ENCODE data around the gene SYNE2. TPM values are rescaled to one million over a fixed set of nuclear protein-coding genes. Genes with fewer than 3 reads are reported as not detected.

Gene SYNE2
- total and polyA plus RNA-seq, 4 donors: 12.0 to 79.9 (median 19.5) TPM

DNA sequence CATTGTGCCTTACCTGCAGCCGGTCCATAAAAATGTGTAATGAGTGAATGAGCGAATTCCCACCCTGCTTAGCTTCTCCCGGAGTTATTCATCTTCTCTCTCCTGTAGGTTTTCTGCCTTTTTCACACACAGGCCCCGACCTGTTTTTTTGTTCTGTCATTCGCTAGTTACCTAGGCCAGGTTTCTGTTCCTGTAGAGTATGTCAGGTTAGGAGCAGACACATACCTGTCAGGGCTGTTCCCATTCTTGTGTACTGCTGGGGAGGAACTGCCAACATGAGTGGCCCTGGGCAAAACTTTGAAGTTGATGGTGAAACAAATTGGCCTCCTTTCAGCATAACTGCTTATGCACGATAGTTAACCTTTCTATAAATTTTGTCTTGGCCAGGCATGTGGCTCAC lies 140.1 kb downstream of the SYNE2 start:
- Histone ChIP-seq H3K4me1 (ENCODE audit: control insufficient read depth in 4 of 4, insufficient read depth in 4 of 4, low read length in 3 of 4) (no peaks in the 10 kb centered on the region), H3K9me3 (ENCODE audit: control insufficient read depth in 4 of 4, low read length in 3 of 4) (no peaks in the 10 kb centered on the region), H3K27ac (ENCODE audit: low read depth in 1 of 2, low read length in 2 of 2) (no peak overlapping the region), H3K4me3 (ENCODE audit: low read depth in 1 of 3, low read length in 3 of 3) (no peak overlapping the region), H3K36me3 (ENCODE audit: control insufficient read depth in 4 of 4, insufficient read depth in 3 of 4, low read depth in 1 of 4, low read length in 3 of 4) (peaks cover 0 to 13% (median 5%) of the 10 kb centered on the region in 4 donors), H3K27me3 (ENCODE audit: control insufficient read depth in 4 of 4, insufficient read depth in 4 of 4, low read length in 3 of 4) (no peaks in the 10 kb centered on the region), H3K9ac (ENCODE audit: low read depth in 1 of 2, low read length in 2 of 2) (no peak overlapping the region)
- 86% methylated on average over 6 of the region's 6 CpGs for WGBS
- TF ChIP-seq HNF4G (IDR thresholded peaks at IDR 0.05) (no peak), TAF1 (conservative IDR thresholded peaks at IDR 0.05) (no peak), RAD21 (IDR thresholded peaks at IDR 0.05) (no peak), RXRA (IDR thresholded peaks at IDR 0.05) (peak in 1 of 2 donors; percentile 7), JUND (IDR thresholded peaks at IDR 0.05) (no peak), SP1 (IDR thresholded peaks at IDR 0.05) (no peak), GABPA (IDR thresholded peaks at IDR 0.05 in 1 of 2, conservative IDR thresholded peaks at IDR 0.05 in 1 of 2) (no peak), FOXA2 (IDR thresholded peaks at IDR 0.05) (no peak), NR2F2 (IDR thresholded peaks at IDR 0.05) (no peak), EGR1 (IDR thresholded peaks at IDR 0.05; ENCODE audit: low read depth in 2 of 2) (no peak), HNF4A (conservative IDR thresholded peaks at IDR 0.05) (peak in 1 of 2 donors; percentile 7), FOXA1 (IDR thresholded peaks at IDR 0.05) (no peak), YY1 (IDR thresholded peaks at IDR 0.05) (no peak)
- TF ChIP-seq, protein P1, sequence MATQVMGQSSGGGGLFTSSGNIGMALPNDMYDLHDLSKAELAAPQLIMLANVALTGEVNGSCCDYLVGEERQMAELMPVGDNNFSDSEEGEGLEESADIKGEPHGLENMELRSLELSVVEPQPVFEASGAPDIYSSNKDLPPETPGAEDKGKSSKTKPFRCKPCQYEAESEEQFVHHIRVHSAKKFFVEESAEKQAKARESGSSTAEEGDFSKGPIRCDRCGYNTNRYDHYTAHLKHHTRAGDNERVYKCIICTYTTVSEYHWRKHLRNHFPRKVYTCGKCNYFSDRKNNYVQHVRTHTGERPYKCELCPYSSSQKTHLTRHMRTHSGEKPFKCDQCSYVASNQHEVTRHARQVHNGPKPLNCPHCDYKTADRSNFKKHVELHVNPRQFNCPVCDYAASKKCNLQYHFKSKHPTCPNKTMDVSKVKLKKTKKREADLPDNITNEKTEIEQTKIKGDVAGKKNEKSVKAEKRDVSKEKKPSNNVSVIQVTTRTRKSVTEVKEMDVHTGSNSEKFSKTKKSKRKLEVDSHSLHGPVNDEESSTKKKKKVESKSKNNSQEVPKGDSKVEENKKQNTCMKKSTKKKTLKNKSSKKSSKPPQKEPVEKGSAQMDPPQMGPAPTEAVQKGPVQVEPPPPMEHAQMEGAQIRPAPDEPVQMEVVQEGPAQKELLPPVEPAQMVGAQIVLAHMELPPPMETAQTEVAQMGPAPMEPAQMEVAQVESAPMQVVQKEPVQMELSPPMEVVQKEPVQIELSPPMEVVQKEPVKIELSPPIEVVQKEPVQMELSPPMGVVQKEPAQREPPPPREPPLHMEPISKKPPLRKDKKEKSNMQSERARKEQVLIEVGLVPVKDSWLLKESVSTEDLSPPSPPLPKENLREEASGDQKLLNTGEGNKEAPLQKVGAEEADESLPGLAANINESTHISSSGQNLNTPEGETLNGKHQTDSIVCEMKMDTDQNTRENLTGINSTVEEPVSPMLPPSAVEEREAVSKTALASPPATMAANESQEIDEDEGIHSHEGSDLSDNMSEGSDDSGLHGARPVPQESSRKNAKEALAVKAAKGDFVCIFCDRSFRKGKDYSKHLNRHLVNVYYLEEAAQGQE (IDR thresholded peaks at IDR 0.05): no peak
- TF ChIP-seq, protein P2, sequence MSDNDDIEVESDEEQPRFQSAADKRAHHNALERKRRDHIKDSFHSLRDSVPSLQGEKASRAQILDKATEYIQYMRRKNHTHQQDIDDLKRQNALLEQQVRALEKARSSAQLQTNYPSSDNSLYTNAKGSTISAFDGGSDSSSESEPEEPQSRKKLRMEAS (IDR thresholded peaks at IDR 0.05): no peak
- TF ChIP-seq, protein P3, sequence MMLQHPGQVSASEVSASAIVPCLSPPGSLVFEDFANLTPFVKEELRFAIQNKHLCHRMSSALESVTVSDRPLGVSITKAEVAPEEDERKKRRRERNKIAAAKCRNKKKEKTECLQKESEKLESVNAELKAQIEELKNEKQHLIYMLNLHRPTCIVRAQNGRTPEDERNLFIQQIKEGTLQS (IDR thresholded peaks at IDR 0.05): no peak
- TF ChIP-seq, protein P4, sequence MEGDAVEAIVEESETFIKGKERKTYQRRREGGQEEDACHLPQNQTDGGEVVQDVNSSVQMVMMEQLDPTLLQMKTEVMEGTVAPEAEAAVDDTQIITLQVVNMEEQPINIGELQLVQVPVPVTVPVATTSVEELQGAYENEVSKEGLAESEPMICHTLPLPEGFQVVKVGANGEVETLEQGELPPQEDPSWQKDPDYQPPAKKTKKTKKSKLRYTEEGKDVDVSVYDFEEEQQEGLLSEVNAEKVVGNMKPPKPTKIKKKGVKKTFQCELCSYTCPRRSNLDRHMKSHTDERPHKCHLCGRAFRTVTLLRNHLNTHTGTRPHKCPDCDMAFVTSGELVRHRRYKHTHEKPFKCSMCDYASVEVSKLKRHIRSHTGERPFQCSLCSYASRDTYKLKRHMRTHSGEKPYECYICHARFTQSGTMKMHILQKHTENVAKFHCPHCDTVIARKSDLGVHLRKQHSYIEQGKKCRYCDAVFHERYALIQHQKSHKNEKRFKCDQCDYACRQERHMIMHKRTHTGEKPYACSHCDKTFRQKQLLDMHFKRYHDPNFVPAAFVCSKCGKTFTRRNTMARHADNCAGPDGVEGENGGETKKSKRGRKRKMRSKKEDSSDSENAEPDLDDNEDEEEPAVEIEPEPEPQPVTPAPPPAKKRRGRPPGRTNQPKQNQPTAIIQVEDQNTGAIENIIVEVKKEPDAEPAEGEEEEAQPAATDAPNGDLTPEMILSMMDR (IDR thresholded peaks at IDR 0.05; ENCODE audit: low read depth, low read length, missing input control): no peak
- DNase-seq (ENCODE audit: low spot score): no peak

DNA sequence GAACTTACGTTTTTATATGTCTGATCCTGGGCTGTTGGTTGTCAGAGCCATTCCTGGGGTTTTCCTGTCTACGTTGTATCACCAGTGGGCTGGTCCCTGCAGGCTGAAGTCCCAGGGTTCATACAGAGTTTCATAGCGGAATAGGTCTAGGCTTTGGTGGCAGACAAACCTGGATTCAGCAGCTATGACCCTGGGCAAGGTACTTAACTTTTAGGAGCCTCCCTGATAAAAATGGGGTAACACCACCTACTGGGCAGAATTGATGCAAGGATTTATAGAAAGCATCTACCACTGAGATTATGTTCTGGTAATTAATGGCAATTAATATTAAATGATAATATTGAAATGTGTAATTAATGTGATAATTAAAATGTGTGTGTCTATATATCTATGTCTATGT lies 141.2 kb downstream of the SYNE2 start:
- 79% methylated on average over 3 of the region's 3 CpGs for WGBS
- Histone ChIP-seq H3K27ac (ENCODE audit: low read depth in 1 of 2, low read length in 2 of 2) (no peak overlapping the region), H3K27me3 (ENCODE audit: control insufficient read depth in 4 of 4, insufficient read depth in 4 of 4, low read length in 3 of 4) (no peaks in the 10 kb centered on the region), H3K9ac (ENCODE audit: low read depth in 1 of 2, low read length in 2 of 2) (no peak overlapping the region), H3K4me3 (ENCODE audit: low read depth in 1 of 3, low read length in 3 of 3) (no peak overlapping the region), H3K36me3 (ENCODE audit: control insufficient read depth in 4 of 4, insufficient read depth in 3 of 4, low read depth in 1 of 4, low read length in 3 of 4) (peaks cover 0 to 13% (median 5%) of the 10 kb centered on the region in 4 donors), H3K4me1 (ENCODE audit: control insufficient read depth in 4 of 4, insufficient read depth in 4 of 4, low read length in 3 of 4) (no peaks in the 10 kb centered on the region), H3K9me3 (ENCODE audit: control insufficient read depth in 4 of 4, low read length in 3 of 4) (no peaks in the 10 kb centered on the region)
- DNase-seq (ENCODE audit: low spot score): no peak
- TF ChIP-seq TAF1 (conservative IDR thresholded peaks at IDR 0.05) (no peak), FOXA2 (IDR thresholded peaks at IDR 0.05) (no peak), SP1 (IDR thresholded peaks at IDR 0.05) (no peak), RXRA (IDR thresholded peaks at IDR 0.05) (no peak), JUND (IDR thresholded peaks at IDR 0.05) (no peak), RAD21 (IDR thresholded peaks at IDR 0.05) (peak; percentile 60 to 65), HNF4A (conservative IDR thresholded peaks at IDR 0.05) (no peak)
- TF ChIP-seq, protein P4 (IDR thresholded peaks at IDR 0.05; ENCODE audit: low read depth, low read length, missing input control): peak; percentile 20

Data from liver (tissue), 9 donors.